HG02840 (cell line): ENCODE data around the gene MCTP1.
"Not testable (repeated sequence)": the region's sequence is repeated elsewhere in the genome, so short reads cannot be mapped to it uniquely, and the experiment has no call there.

Source experiments
- ATAC-seq: cut with Tn5 transposase; IDR thresholded peaks from one replicate; pipeline ENCODE4 v1.9.1; 2021; ENCODE audit warnings: mild to moderate bottlenecking, moderate library complexity, moderate number of reproducible peaks; ENCODE audit not compliant: unreplicated experiment, low FRiP score

Gene MCTP1

DNA sequence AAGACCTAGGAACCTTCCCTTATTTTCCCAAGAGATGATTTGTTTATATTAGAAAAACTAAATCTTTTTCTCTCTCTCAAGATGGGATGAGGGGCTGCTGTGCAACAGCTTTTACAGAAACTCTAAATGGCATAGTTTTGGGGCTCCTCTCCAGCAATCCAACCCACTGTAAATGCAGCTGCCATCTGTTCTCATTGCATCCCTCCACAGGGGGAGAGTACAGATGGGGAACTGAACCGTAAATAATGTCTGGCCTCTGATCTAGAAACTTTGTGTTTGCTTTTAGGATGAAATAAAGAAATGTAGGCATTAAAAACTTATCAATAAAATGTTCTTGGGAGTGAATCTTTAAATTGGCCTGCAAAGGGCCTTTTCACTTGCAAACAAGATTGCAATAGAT is 291.4 kb downstream of the MCTP1 start:
- ATAC-seq, result no peak

- ATAC-seq, result no peak
These were observed 292.6 kb downstream of the MCTP1 start for GRCh38 chr5:94992325-94992724.

DNA sequence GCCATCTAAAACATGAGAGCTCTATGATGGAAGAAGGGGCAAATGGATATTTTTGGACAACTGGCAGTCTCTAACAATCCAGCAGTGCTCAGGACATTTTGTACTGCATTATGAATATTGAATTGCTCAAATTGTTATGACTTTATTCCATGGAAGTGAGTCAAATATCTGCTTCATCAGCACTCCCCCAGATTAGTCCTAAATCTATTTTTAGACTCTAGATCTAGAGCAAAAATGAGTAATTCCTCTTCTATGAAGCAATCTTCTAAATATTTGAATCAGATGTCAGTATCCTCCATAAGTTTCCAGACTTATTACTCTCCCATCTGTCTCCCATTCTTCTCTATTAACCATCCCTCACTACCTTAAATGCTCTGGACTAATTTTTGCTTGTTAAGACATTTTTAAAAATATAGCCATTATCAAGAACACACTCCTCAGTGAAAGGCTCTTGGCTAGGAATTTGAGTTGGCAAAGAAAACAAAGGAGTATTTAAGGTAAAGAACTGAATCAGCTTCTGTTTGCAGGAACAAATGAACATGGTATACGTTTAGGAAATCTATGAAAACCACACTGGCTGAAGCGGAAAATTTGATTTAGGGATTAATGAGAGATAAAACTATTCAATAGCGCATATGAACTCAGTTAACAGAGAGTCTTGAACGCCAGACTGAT is 300.9 kb downstream of the MCTP1 start:
- ATAC-seq, result no peak

DNA sequence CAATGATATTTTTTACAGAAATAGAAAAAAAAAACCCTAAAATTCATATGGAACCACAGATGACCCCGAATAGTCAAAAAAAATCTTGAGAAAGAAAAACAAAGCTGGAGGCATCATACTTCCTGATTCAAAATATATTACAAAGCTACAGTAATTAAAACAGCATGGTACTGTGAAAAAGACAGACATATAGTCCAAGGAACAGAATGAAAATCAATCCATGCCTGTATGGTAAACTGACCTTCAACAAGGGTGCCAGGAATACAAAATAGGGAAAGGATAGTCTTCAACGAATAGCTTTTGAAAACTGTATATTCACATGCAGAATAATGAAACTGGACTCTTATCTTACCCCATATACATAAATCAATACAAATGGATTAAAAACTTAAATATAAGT is 307.5 kb downstream of the MCTP1 start:
- ATAC-seq, result no peak

DNA sequence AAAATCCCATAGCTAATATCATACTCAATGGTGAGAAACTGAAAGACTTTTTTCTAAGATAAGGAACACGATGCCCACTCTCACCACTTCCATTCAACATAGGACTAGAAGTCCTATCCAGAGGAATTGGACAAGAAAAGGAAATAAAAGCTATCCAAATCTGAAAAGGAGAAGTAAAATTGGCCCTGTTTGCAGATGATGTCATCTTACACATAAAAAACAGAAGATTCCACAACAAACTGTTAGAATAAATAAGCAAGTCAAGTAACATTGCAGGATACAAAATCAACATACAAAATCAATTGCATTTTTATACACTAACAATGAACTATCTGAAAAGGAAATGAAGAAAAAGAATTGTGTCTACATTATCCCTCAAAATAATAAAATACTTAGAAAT is 308.0 kb downstream of the MCTP1 start:
- ATAC-seq, result no peak

DNA sequence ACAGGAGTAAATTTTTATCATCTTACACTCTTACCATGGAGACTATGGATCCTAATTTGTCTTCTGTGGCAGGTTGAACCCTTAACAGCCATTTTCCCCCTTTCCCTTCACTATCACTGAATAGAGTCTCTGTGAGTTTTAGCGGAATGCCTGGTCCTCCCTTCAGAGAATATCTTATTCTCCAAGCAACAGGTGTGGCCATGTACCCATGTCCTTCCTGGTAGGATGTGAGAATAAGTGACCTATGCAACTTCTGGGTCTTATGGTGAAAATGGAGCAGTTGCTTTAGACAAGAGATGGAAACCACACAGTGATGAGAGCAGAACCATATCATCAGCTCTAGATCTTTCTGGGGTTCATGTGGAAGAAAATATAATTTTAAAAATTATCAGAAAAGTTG is 312.6 kb downstream of the MCTP1 start:
- no peak for ATAC-seq

DNA sequence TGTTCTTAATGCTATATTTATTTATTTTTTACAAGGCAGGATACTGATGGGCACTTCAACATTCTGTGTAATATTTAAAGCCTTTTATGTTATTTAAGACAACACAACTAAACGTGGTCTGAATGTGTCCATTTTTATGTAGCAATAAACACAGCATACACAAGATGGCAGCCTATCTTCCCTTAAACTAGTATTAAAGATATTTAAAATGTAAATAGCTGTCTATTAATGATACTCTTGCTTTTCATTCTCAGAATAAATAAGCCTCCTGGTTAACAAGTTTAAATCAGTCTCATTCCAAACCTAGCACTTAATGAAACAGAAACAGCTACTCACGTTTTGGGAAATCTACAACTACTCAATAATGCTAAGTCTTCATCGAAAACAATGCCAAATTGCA is 315.7 kb downstream of the MCTP1 start:
- no peak for ATAC-seq

DNA sequence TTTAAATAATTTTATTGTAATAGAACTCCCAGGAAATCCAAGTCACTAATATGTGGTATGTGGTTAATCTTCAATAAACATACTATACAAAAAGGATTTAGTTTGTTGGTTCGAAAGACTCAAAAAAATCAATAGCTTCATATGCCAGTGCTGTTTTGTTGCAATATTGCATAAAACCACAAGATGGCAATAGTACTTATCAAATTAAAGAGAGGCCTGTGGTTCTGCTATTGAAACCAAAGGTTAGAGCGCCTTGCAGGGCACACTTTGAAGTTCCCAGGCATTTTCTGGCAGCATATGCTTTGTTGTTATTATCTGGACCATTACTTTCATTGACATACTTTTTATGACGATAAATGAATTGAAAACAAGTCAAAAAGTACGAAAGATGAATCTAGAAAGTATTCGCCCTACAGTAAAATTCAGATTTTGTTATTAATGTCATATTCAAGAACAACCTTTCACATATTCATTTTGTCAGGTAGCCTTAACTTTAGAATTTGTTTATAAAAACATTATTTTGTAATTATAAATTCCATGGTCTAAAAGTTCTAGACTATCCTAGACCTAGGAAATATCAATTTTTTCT is 316.3 kb downstream of the MCTP1 start:
- ATAC-seq, result no peak

DNA sequence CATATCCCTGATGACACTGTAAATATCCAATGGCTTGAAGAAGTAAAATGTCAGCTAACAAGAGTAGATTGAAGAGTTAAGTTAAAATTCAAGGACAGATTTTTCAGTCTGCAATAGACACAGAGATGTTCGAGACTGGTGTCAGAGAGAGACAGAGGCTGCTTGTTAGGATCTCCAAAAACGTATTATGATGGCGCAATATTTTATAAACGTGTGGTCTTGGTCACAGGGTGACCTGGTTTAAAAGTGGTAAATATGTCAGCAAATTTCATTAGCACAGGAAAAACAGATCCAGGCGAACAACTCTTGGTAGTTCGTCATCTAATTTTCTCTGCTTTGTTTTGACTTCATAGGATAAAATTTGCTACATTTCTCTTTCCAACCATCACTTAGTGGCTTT is 317.4 kb downstream of the MCTP1 start:
- ATAC-seq, result no peak

DNA sequence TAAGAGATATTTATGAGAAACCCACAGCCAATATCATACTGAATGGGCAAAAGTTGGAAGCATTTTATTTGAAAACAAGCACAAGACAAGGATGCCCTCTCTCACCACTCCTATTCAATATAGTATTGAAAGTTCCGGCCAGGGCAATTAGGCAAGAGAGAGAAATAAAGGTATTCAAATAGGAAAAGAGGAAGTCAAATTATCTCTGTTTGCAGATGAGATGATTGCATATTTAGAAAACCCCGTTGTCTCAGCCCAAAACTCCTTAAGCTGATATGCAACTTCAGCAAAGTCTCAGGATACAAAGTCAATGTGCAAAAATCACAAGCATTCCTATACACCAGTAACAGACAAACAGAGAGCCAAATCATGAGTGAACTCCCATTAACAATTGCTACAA is 325.6 kb downstream of the MCTP1 start:
- not testable (repeated sequence) for ATAC-seq

GRCh38 chr5:94945656-94946055 is 339.2 kb downstream of the MCTP1 start:
- ATAC-seq, result no peak

GRCh38 chr5:94944160-94944559 is 340.7 kb downstream of the MCTP1 start:
- ATAC-seq, result no peak

DNA sequence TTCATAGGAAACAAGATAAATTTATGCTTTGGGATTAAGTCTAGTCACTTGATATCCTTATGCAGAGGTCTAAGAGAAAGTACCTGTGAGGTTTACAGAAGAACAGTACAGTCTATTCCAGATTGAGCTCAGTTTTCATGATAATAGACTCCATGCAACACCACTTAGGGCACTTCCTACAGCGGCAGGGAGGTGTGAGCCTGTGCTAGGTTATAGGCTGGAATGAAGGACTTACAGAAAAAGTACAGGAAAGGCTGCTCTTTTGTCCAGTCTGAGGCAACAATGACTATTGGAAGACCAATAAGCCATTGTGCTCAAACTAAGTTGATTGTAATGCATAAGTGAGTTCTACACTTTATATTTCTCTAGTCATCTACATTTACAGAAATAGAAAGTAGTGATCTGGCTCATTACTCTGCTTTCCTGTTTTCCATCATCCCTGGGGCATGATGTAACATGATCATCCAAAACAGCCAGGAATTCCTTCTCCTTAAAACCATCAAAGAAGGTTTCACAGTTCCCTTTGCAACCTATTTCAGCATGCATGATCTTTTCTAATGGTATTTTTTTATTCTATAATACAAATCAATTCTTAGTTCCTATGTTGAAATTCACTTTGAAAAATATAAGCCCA is 343.7 kb downstream of the MCTP1 start:
- ATAC-seq, result no peak

DNA sequence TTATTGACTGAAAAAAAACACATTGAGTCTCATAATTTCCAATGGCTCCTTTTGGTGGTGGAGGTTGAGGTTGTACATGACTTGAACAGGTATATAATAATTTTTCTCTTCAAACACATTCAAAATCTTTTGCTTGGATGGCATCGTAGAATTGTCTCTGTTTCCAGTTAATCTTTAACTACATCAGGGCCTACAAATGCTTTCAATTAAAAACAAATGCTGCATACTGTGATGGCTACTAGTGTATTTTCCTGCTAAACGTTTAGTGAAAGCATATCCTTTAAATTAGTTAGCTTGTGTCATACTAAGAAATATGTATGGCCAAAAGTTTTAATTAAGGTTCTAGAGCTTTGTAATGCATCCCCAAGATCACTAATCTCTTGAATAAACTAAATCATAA is 352.6 kb downstream of the MCTP1 start:
- ATAC-seq, result no peak

- no peak for ATAC-seq
These were observed 356.0 kb downstream of the MCTP1 start for GRCh38 chr5:94928891-94929290.

DNA sequence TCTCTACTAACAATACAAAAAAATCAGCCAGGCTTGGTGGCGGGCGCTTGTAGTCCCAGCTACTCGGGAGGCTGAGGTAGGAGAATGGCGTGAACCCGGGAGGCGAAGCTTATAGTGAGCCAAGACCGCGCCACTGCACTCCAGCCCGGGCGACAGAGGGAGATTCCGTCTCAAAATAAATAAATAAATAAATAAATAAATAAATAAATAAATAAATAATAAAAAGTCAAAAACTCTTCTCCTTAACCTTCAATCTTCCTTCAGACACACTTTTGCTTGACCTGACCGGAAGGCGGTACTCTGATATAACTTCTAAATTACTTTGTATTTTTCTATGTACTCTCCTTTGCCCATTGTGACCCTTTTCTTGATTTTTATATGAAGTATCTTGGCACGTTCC is 364.3 kb downstream of the MCTP1 start:
- ATAC-seq, result no peak

- ATAC-seq, result no peak
These were observed 368.3 kb downstream of the MCTP1 start for GRCh38 chr5:94916619-94917018.

DNA sequence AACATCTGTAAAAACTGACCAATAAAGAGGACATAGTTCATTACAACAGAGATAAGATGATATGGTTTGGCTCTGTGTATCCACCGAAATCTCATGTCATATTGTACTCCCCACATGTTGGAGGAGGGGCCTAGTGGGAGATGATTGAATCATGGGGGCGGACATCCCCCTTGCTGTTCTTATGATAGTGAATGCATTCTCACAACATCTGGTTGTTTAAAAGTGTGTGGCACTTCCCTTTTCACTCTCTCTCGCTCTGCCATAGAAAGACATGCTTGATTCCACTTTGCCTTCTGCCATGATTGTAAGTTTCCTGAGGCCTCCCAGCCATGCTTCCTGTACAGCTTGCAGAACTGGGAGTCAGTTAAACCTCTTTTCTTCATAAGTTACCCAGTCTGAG is 373.6 kb downstream of the MCTP1 start:
- ATAC-seq, result no peak

DNA sequence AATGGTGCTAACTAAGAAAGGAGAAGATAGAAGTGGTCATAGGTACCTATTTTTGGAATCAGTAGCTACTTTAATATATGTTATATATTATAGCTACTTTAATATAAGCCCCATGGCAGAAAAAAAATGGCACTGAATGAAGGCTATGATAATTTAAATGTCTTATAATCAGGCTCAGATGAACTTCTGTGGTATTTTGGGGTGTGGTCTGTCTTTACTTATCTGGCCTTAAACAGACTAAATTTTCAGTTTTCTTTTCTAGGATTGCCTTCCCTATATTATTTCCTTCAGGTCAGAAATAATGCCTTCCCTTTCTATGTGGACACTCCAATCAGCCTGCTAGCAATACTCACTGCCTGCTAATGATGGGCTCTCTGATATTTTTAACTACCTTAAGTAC is 374.2 kb downstream of the MCTP1 start:
- no peak for ATAC-seq

GRCh38 chr5:94908889-94909480 is 375.9 kb downstream of the MCTP1 start:
- no peak for ATAC-seq

GRCh38 chr5:94906750-94907149 is 378.1 kb downstream of the MCTP1 start:
- ATAC-seq, result no peak

DNA sequence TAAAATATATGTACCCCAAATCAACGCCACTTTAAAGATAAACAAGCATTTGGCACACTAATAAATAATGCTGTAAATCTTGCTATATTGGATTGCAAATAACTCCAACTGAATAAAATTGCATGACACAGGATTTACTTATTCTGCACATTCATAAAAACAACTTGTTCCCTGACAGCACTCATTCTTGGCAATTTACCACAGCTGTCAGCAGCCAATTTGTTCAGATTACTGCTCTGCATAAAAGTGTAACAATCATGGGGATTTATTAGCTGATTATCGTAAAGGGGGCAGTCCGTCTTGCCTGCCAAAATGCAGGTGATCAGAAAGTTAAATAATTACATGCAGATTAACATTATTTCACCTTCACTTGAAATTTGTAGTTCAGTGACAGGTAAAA is 381.2 kb downstream of the MCTP1 start:
- no peak for ATAC-seq
